GM12872 (cell line): ENCODE results near the gene SLC35F6.

ENCODE experiments used
- TF ChIP-seq, protein P1 (sequence below): IDR thresholded peaks from 3 replicates; pipeline ENCODE4 v1.5.1; 2011; ENCODE audit warnings: low read depth, mild to moderate bottlenecking, low read length, moderate library complexity; ENCODE audit not compliant: insufficient read depth

SLC35F6 gene

DNA sequence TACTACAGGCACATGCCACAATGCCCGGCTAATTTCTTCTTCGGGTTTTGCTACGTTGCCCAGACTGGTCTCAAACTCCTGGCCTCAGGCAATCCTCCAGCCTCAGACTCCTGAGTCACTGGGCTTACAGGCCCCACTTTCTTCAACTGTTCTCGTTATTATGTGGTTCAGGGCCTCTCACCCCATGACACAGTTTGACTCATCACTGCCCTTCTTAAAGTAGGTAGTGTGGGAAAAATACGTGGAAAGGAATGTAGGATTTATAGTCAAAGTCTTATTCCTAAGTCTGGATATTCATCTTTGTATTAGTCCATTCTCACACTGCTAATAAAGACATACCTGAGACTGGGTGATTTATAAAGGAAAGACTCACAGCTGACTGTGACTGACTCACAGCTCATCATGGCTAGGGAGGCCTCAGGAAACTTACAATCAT is 41.2 kb downstream of the SLC35F6 start:
- TF ChIP-seq, protein P1, sequence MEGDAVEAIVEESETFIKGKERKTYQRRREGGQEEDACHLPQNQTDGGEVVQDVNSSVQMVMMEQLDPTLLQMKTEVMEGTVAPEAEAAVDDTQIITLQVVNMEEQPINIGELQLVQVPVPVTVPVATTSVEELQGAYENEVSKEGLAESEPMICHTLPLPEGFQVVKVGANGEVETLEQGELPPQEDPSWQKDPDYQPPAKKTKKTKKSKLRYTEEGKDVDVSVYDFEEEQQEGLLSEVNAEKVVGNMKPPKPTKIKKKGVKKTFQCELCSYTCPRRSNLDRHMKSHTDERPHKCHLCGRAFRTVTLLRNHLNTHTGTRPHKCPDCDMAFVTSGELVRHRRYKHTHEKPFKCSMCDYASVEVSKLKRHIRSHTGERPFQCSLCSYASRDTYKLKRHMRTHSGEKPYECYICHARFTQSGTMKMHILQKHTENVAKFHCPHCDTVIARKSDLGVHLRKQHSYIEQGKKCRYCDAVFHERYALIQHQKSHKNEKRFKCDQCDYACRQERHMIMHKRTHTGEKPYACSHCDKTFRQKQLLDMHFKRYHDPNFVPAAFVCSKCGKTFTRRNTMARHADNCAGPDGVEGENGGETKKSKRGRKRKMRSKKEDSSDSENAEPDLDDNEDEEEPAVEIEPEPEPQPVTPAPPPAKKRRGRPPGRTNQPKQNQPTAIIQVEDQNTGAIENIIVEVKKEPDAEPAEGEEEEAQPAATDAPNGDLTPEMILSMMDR, result no peak

GRCh38 chr2:26807788-26808460 is 43.8 kb downstream of the SLC35F6 start:
- TF ChIP-seq, protein P1, result no peak

DNA sequence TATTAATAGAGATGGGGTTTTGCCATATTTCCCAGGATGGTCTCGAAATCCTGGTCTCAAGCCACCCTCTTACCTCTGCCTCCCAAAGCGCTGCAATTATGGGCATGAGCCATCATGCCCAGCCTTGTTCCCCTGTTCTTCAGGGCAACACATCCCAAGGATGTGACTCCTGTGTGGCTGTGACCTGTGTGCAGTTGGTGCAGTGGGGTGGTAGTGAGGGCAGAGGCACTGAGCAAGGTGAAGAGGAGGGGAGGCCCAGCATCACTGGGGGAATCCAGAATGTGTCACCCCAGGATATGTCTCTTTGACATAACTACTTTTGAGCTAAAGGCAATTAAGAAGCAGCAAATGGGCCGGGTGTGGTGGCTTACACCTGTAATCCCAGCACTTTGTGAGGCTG is 45.1 kb downstream of the SLC35F6 start:
- TF ChIP-seq, protein P1, result no peak

- TF ChIP-seq, protein P1, result no peak
These were observed 45.9 kb downstream of the SLC35F6 start for GRCh38 chr2:26809876-26810577.

GRCh38 chr2:26811261-26811660 is 47.2 kb downstream of the SLC35F6 start:
- TF ChIP-seq, protein P1, result no peak

DNA sequence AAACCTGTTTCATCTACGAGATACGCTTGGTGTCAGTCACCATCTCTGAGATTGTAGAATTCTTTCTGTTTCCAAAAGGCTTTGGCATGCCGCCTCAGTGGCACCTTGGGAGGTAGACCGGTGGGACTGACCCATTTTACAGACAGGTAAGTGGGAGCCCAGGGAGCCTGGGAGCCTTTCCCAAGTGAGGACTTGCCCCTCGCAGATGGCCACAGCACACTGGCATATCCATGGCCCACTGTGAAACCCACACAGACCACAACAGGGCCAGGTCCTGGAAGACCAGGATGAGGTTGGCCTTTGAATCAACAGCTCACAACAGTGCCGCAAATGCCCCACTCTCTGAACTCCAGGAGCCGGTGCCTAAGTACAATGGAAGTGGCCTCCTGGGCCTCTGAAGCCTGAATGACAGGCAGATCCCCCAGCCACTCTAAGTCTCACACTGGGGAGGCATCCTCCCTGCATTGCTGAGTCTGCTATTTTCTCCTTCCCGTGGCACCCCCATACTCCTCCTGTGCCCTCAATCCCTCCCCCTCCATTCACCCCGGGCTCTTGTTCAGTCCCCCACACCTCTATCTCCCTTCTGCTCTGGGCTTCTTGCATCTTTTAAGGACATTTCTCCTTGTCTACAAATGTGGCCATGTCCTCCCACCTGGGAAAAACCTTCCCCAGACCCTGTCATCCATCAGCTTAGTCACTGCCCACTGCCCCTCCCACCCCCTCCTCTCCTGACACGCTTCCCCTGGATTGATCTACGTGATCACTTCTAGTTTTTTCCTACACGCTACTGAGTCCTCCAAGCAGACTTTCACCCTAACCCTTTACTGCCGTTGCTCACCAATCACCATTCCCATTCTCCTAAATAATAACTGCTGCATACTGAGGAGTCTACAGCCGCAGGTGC is 48.0 kb downstream of the SLC35F6 start:
- TF ChIP-seq, protein P1, result no peak

GRCh38 chr2:26812731-26813130 is 48.6 kb downstream of the SLC35F6 start:
- TF ChIP-seq, protein P1, result no peak
